ENCODE results near the gene CD93. TPM values are rescaled to one million over a fixed set of nuclear protein-coding genes. Genes with fewer than 3 reads are reported as not detected.

Gene CD93
- total RNA-seq, 4 donors from 2014 or later, result 17.3 to 22.2 (median 21.1) TPM

DNA sequence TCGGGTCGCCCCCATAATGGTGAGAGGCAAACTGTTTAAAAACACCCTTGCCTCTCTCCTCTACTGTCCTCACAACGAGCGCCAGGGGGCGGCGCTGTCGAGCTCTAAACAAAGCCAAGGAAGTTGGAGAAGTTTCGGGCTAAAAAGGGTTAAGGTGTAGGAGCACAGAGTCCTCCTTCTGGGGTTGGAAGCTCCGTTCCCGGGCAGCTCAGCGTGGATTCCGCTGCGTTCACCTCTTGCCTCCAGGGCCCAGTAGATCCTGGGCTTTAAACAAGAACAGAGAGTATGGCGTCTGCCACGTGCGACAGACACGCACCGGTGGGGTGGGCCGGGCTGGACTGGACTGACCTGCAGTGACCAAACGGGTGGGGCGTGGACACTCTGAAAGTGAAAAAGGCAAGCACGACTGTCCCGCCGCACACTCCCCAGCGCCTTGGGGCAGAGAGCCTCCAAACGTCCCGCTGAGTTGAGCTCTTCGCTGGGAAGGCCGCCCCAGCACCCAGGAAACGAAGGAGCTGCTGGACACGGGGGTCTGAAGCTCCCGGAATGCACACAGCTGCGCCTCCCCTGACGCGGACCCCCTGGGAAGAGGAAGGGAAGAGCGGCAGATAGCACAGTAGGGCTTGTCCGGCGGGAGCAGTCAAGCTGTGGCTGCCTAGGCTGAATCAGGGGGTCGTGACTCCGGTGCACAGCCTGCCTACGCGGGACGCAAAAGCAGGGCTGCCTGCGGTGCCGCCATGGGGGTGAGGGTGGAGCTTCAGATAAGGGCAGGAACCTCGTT is 35.1 kb downstream of the CD93 start:
- Histone ChIP-seq H3K27ac (peak overlapping the region; percentile 93 to 95 (median 94)), H3K4me3 (peak overlapping the region; percentile 63 to 84 (median 72)), H3K9me3 (no peaks in the 10 kb centered on the region), H3K27me3 (no peaks in the 10 kb centered on the region), H3K4me1 (peaks cover 19 to 32% of the 10 kb centered on the region in 2 donors), H3K36me3 (no peaks in the 10 kb centered on the region)
- in situ Hi-C loops (cut with MboI; ENCODE audit: low sequenced_read_pairs in 4 of 4) (loop anchor here in 3 of 4 donors (10.0 kb wide), 3 partner anchors 124 to 294 kb away; no protein-coding TSS in a partner anchor), intact Hi-C loops (cut with DNase I; ENCODE audit: low total_unique reads) (loop anchor here (1.0 to 10.0 kb wide), 7 partner anchors 41 to 586 kb away; partner anchors contain the start of genes CST3, NAPB and NXT1)
- ATAC-seq, result peak; percentile 20 to 37
- DNase-seq, result peak; percentile 55 to 84
- TF ChIP-seq CTCF (IDR thresholded peaks at IDR 0.05 in 4 of 5, conservative IDR thresholded peaks at IDR 0.05 in 1 of 5) (peak; percentile 71 to 87 (median 75)), POLR2A (IDR thresholded peaks at IDR 0.05) (peak; percentile 27 to 51)

DNA sequence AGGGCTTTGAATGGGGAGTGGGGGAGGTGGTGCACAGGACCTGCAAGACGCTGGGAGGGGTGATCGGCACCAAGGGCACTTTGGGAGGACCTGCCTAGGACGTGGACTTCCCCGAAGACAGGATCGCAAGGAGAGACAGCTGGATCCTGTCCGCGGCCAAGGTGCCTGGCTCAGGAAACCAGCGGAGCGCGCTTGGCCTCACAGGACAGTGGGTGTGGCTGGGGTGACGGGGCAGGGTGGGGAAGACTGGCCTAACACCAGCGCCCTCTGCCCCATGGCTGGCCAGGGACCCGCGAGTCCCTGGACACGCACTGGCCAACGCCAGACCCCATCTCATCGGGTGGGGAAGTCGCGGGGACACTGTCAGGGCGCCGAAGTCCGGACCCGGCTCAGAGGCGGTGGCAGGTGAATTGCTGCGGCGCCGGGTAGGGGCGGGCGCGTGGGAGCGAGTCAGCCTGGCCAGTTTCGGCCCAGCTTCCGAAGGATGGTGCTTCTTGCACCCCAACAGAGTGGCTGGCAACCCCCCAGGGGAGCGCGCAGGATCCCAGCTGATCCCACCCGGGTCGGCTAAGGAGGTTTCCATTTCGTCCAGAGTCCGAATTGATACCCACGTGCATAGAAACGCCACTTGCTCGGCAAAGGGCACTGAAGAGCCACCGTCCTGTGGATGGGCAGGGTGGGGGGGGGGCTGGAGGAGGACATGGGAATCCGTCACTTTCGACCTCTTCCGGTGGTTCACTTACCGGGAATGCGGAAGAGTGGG is 35.9 kb downstream of the CD93 start:
- in situ Hi-C loops (cut with MboI; ENCODE audit: low sequenced_read_pairs in 4 of 4), result loop anchor here in 3 of 4 donors (10.0 kb wide), 3 partner anchors 125 to 295 kb away; no protein-coding TSS in a partner anchor

DNA sequence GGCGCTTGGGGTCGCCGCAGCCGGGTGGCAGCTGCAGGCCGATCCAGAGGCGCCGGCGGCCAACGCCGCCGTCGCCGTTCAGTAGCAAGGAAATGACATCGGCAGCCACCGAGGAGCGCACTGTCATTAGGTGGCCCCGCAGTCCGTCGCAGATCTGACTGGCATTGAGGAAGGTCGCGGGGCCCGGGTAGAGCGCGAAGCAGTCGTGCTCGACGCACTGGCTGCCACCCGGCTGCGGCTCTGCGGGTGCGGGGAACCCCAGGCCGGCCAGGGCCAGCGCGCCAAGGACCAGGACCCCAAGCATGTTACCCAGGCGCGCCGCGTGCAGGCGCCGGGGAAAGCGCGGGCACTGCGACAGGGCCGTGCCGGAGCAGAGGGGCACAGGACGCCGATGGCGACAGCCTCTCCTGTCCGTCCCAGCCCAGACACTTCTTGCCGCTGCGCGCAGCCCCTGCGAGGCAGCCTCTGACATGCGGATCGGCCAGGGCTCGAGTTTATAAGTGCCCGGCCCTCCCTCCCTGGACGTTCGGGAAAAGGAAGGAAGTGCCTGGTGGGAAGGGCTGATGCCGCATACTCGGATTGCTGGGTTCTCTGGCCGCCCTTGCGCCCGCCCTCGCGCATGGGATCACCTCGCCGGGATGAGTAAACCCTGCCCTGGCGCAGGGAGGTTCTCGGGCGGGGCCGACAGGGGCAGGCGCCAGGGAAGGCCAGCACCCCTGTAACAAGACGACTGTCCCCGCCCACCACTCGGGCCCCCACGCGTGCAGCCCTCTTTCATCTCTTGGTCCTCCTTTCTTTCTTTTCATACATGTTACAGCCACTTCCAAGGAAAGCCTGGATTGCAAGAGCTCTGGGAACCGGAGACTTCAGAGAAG is 36.7 kb downstream of the CD93 start, which contains the start of gene THBD:
Gene THBD (minus strand): TSS at position 472 of the 875 bp plus-strand sequence. CDS start 168 bp downstream, at position 304.
- Histone ChIP-seq H3K27ac (peak within 1 kb of the TSS; percentile 93 to 95 (median 94)), H3K4me3 (peak within 1 kb of the TSS; percentile 63 to 84 (median 72)), H3K27me3 (no peaks in the 10 kb centered on the region), H3K4me1 (peaks cover 30 to 43% of the 10 kb centered on the region in 2 donors), H3K36me3 (no peaks in the 10 kb centered on the region), H3K9me3 (no peaks in the 10 kb centered on the region)
- in situ Hi-C loops (cut with MboI; ENCODE audit: low sequenced_read_pairs in 4 of 4), result loop anchor here (10.0 to 25.0 kb wide), 6 partner anchors 125 to 362 kb away; no protein-coding TSS in a partner anchor
- DNase-seq (peak; percentile 74 to 88), ATAC-seq (peak; percentile 52 to 60)
- TF ChIP-seq CTCF (IDR thresholded peaks at IDR 0.05 in 4 of 5, conservative IDR thresholded peaks at IDR 0.05 in 1 of 5) (no peak), POLR2A (IDR thresholded peaks at IDR 0.05) (peak; percentile 78 to 84)
- intact Hi-C loops (cut with DNase I; ENCODE audit: low total_unique reads), result loop anchor here (1.0 to 10.0 kb wide), 10 partner anchors 43 to 587 kb away; partner anchors contain the start of genes CST3, NAPB and NXT1

More for the DNA sequence above, 35.9 kb downstream of the CD93 start:
- Histone ChIP-seq H3K4me1 (peaks cover 26 to 40% of the 10 kb centered on the region in 2 donors), H3K27me3 (no peaks in the 10 kb centered on the region), H3K9me3 (no peaks in the 10 kb centered on the region), H3K36me3 (no peaks in the 10 kb centered on the region), H3K4me3 (peak overlapping the region; percentile 63 to 84 (median 72)), H3K27ac (peak overlapping the region; percentile 93 to 95 (median 94))
- DNase-seq (peak; percentile 46 to 81), ATAC-seq (peak; percentile 45 to 48)
- intact Hi-C loops (cut with DNase I; ENCODE audit: low total_unique reads), result loop anchor here (1.0 to 10.0 kb wide), 7 partner anchors 42 to 587 kb away; partner anchors contain the start of genes CST3, NAPB and NXT1
- no peak for TF ChIP-seq CTCF (IDR thresholded peaks at IDR 0.05 in 4 of 5, conservative IDR thresholded peaks at IDR 0.05 in 1 of 5)
- no peak for TF ChIP-seq POLR2A (IDR thresholded peaks at IDR 0.05)
